ENCODE data around the gene ISLR2.

The ISLR2 gene

GRCh38 chr15:74172701-74173379 lies 42.5 kb downstream of the ISLR2 start:
- Mint-ChIP-seq H3K9me3 (no peaks in the 10 kb centered on the region), H3K27me3 (peaks cover 34 to 66% of the 10 kb centered on the region in 2 donors), H3K4me1 (ENCODE audit: low read depth in 2 of 2) (no peaks in the 10 kb centered on the region), H3K4me3 (no peak overlapping the region), H3K36me3 (ENCODE audit: insufficient read depth) (no peaks in the 10 kb centered on the region), H3K27ac (no peak overlapping the region)
- DNase-seq = no peak
- no peak for ATAC-seq (replicated peaks)

GRCh38 chr15:74173380-74174218 lies 43.2 kb downstream of the ISLR2 start, which contains the start of gene ISLR:
Gene ISLR (plus strand): TSS chr15:74173710. CDS start chr15:74174859, 1,149 bp downstream.
- Mint-ChIP-seq H3K9me3 (no peaks in the 10 kb centered on the region), H3K4me1 (ENCODE audit: low read depth in 2 of 2) (no peaks in the 10 kb centered on the region), H3K27me3 (peaks cover 31 to 66% of the 10 kb centered on the region in 2 donors), H3K36me3 (ENCODE audit: insufficient read depth) (no peaks in the 10 kb centered on the region), H3K27ac (no peak within 1 kb of the TSS), H3K4me3 (no peak within 1 kb of the TSS)
- DNase-seq (no peak), ATAC-seq (replicated peaks) (no peak)

- H3K4me1 Mint-ChIP-seq (ENCODE audit: low read depth in 2 of 2) = no peaks in the 10 kb centered on the region
- ATAC-seq (replicated peaks) (no peak), DNase-seq (no peak)
- H3K36me3 Mint-ChIP-seq (ENCODE audit: insufficient read depth) = no peaks in the 10 kb centered on the region
- no peaks in the 10 kb centered on the region for H3K9me3 Mint-ChIP-seq
- H3K4me3 Mint-ChIP-seq = no peak overlapping the region
- H3K27ac Mint-ChIP-seq = no peak overlapping the region
- H3K27me3 Mint-ChIP-seq = peaks cover 30 to 66% of the 10 kb centered on the region in 2 donors
Measured at GRCh38 chr15:74174219-74174957, 44.0 kb downstream of the ISLR2 start.

- no peaks in the 10 kb centered on the region for H3K36me3 Mint-ChIP-seq (ENCODE audit: insufficient read depth)
- ATAC-seq (replicated peaks) = no peak
- H3K9me3 Mint-ChIP-seq = no peaks in the 10 kb centered on the region
- peaks cover 29 to 66% of the 10 kb centered on the region in 2 donors for H3K27me3 Mint-ChIP-seq
- DNase-seq = no peak
- no peak overlapping the region for H3K4me3 Mint-ChIP-seq
- H3K27ac Mint-ChIP-seq = no peak overlapping the region
- no peaks in the 10 kb centered on the region for H3K4me1 Mint-ChIP-seq (ENCODE audit: low read depth in 2 of 2)
Measured at GRCh38 chr15:74174958-74175253, 44.5 kb downstream of the ISLR2 start.

- ATAC-seq (replicated peaks) = no peak
- no peaks in the 10 kb centered on the region for H3K36me3 Mint-ChIP-seq (ENCODE audit: insufficient read depth)
- no peak overlapping the region for H3K4me3 Mint-ChIP-seq
- H3K27ac Mint-ChIP-seq = no peak overlapping the region
- peaks cover 29 to 66% of the 10 kb centered on the region in 2 donors for H3K27me3 Mint-ChIP-seq
- H3K9me3 Mint-ChIP-seq = no peaks in the 10 kb centered on the region
- DNase-seq = no peak
- H3K4me1 Mint-ChIP-seq (ENCODE audit: low read depth in 2 of 2) = no peaks in the 10 kb centered on the region
Measured at GRCh38 chr15:74175271-74176191, 45.1 kb downstream of the ISLR2 start.

- H3K9me3 Mint-ChIP-seq = no peaks in the 10 kb centered on the region
- H3K27ac Mint-ChIP-seq = no peak overlapping the region
- H3K4me1 Mint-ChIP-seq (ENCODE audit: low read depth in 2 of 2) = no peaks in the 10 kb centered on the region
- H3K36me3 Mint-ChIP-seq (ENCODE audit: insufficient read depth) = no peaks in the 10 kb centered on the region
- no peak overlapping the region for H3K4me3 Mint-ChIP-seq
- H3K27me3 Mint-ChIP-seq = peaks cover 32 to 65% of the 10 kb centered on the region in 2 donors
- DNase-seq = no peak
- ATAC-seq (replicated peaks) = no peak
Measured at GRCh38 chr15:74176262-74177214, 46.2 kb downstream of the ISLR2 start.

- no peak overlapping the region for H3K4me3 Mint-ChIP-seq
- H3K4me1 Mint-ChIP-seq (ENCODE audit: low read depth in 2 of 2) = no peaks in the 10 kb centered on the region
- H3K27ac Mint-ChIP-seq = no peak overlapping the region
- no peaks in the 10 kb centered on the region for H3K9me3 Mint-ChIP-seq
- no peaks in the 10 kb centered on the region for H3K36me3 Mint-ChIP-seq (ENCODE audit: insufficient read depth)
- H3K27me3 Mint-ChIP-seq = peaks cover 37 to 68% of the 10 kb centered on the region in 2 donors
- ATAC-seq (replicated peaks) (no peak), DNase-seq (no peak)
Measured at GRCh38 chr15:74178326-74179100, 48.1 kb downstream of the ISLR2 start.

GRCh38 chr15:74179101-74179841 lies 48.9 kb downstream of the ISLR2 start:
- Mint-ChIP-seq H3K4me1 (ENCODE audit: low read depth in 2 of 2) (no peaks in the 10 kb centered on the region), H3K4me3 (no peak overlapping the region), H3K36me3 (ENCODE audit: insufficient read depth) (no peaks in the 10 kb centered on the region), H3K27ac (no peak overlapping the region), H3K9me3 (no peaks in the 10 kb centered on the region), H3K27me3 (peaks cover 37 to 71% of the 10 kb centered on the region in 2 donors)
- ATAC-seq (replicated peaks) = no peak
- no peak for DNase-seq

- H3K36me3 Mint-ChIP-seq (ENCODE audit: insufficient read depth) = no peaks in the 10 kb centered on the region
- H3K4me3 Mint-ChIP-seq = no peak overlapping the region
- ATAC-seq (replicated peaks) (no peak), DNase-seq (no peak)
- no peaks in the 10 kb centered on the region for H3K9me3 Mint-ChIP-seq
- no peaks in the 10 kb centered on the region for H3K4me1 Mint-ChIP-seq (ENCODE audit: low read depth in 2 of 2)
- peaks cover 37 to 81% of the 10 kb centered on the region in 2 donors for H3K27me3 Mint-ChIP-seq
- H3K27ac Mint-ChIP-seq = no peak overlapping the region
Measured at GRCh38 chr15:74179983-74180880, 49.8 kb downstream of the ISLR2 start.

GRCh38 chr15:74180881-74181602 lies 50.7 kb downstream of the ISLR2 start:
- Mint-ChIP-seq H3K27ac (no peak overlapping the region), H3K4me3 (no peak overlapping the region), H3K27me3 (peaks cover 32 to 78% of the 10 kb centered on the region in 2 donors)

More at GRCh38 chr15:74180881-74181602, 50.7 kb downstream of the ISLR2 start:
- Mint-ChIP-seq H3K4me1 (ENCODE audit: low read depth in 2 of 2) (no peaks in the 10 kb centered on the region), H3K9me3 (no peaks in the 10 kb centered on the region), H3K36me3 (ENCODE audit: insufficient read depth) (no peaks in the 10 kb centered on the region)
- DNase-seq (no peak), ATAC-seq (replicated peaks) (no peak)

Measured in effector memory CD8-positive, alpha-beta T cell (primary cell).